GM23338 (cell line): Measurements from ENCODE around the gene THSD4. TPM values are rescaled to one million over a fixed set of nuclear protein-coding genes. Genes with fewer than 3 reads are reported as not detected.

Experiments used
- ATAC-seq: fragments of 200-7000 bp; cut with Tn5 transposase; 3 replicates; pipeline ENCODE4 v1.9.1; 2020
- DNase-seq: peaks from one replicate; pipeline ENCODE4 v3.0.0-alpha.2; 2015; ENCODE audit warnings: low spot score
- H2AFZ ChIP-seq: fragments of 200-600 bp; sonication (generic); 2 replicates; pipeline ENCODE4 v1.8.0; 2016; ENCODE audit warnings: antibody characterized with exemption, mild to moderate bottlenecking, moderate library complexity
- H3F3A ChIP-seq: fragments of 200-600 bp; sonication (generic); replicated peaks from 2 replicates; pipeline ENCODE4 v1.8.0; 2017; ENCODE audit warnings: antibody characterized with exemption, mixed run types, low read depth
- H3K27ac ChIP-seq: fragments of 200-600 bp; sonication (generic); 2 replicates; pipeline ENCODE4 v1.6.1; 2016; ENCODE audit warnings: low read depth
- H3K27me3 ChIP-seq: fragments of 200-600 bp; sonication (generic); 2 replicates; pipeline ENCODE4 v1.8.0; 2016; ENCODE audit warnings: mild to moderate bottlenecking, mixed run types, moderate library complexity; ENCODE audit not compliant: insufficient read depth
- H3K36me3 ChIP-seq: fragments of 200-600 bp; sonication (generic); 2 replicates; pipeline ENCODE4 v1.8.0; 2016; ENCODE audit warnings: mild to moderate bottlenecking; ENCODE audit not compliant: insufficient read depth
- H3K4me1 ChIP-seq: fragments of 200-600 bp; sonication (generic); 2 replicates; pipeline ENCODE4 v1.8.0; 2016; ENCODE audit warnings: mild to moderate bottlenecking, moderate library complexity; ENCODE audit not compliant: insufficient read depth
- H3K4me2 ChIP-seq: fragments of 200-600 bp; sonication (generic); 2 replicates; pipeline ENCODE4 v1.7.1; 2017; ENCODE audit warnings: mixed run types
- H3K4me3 ChIP-seq: fragments of 200-600 bp; sonication (generic); 2 replicates; pipeline ENCODE4 v1.6.1; 2016; ENCODE audit warnings: mixed run types
- H3K79me2 ChIP-seq: fragments of 200-600 bp; sonication (generic); replicated peaks from 2 replicates; pipeline ENCODE4 v1.8.0; 2017; ENCODE audit warnings: mild to moderate bottlenecking; ENCODE audit not compliant: insufficient read depth
- H3K9me2 ChIP-seq: fragments of 200-600 bp; sonication (generic); 2 replicates; pipeline ENCODE4 v1.8.0; 2017; ENCODE audit not compliant: insufficient read depth
- H4K20me1 ChIP-seq: fragments of 200-600 bp; sonication (generic); replicated peaks from 2 replicates; pipeline ENCODE4 v1.8.0; 2017; ENCODE audit warnings: mild to moderate bottlenecking; ENCODE audit not compliant: insufficient read depth
- H3K27ac Mint-ChIP-seq: 2 replicates; pipeline ENCODE4 v1.8.0; 2020; ENCODE audit warnings: inconsistent platforms, mild to moderate bottlenecking, moderate library complexity, mixed read lengths
- H3K27me3 Mint-ChIP-seq: 3 replicates; pipeline ENCODE4 v1.8.0; 2022; ENCODE audit warnings: low read depth, mild to moderate bottlenecking, moderate library complexity, mixed read lengths, inconsistent platforms; ENCODE audit not compliant: insufficient read depth, poor library complexity
- H3K36me3 Mint-ChIP-seq: 3 replicates; pipeline ENCODE4 v1.8.0; 2021; ENCODE audit warnings: low read depth, mild to moderate bottlenecking, inconsistent platforms, moderate library complexity, mixed read lengths
- H3K4me1 Mint-ChIP-seq: 3 replicates; pipeline ENCODE4 v1.8.0; 2020; ENCODE audit warnings: mild to moderate bottlenecking, inconsistent platforms, mixed read lengths
- H3K4me3 Mint-ChIP-seq: 3 replicates; pipeline ENCODE4 v1.8.0; 2021; ENCODE audit warnings: moderate library complexity, mild to moderate bottlenecking, inconsistent platforms, mixed read lengths
- H3K9me3 Mint-ChIP-seq: 3 replicates; pipeline ENCODE4 v1.8.0; 2020; ENCODE audit warnings: moderate library complexity, mild to moderate bottlenecking, inconsistent platforms, mixed read lengths
- CREB1 ChIP-seq: fragments of 250-450 bp; sonication (Bioruptor Pico); IDR thresholded peaks from 2 replicates; pipeline ENCODE4 v1.5.0; 2020; ENCODE audit warnings: low read depth, mild to moderate bottlenecking, moderate library complexity
- EZH2phosphoT487 ChIP-seq: fragments of 200-600 bp; sonication (generic); IDR thresholded peaks from one replicate; pipeline ENCODE4 v1.8.1; 2018; ENCODE audit warnings: antibody characterized with exemption; ENCODE audit not compliant: unreplicated experiment
- JUNB ChIP-seq: IDR thresholded peaks from one replicate; pipeline ENCODE4 v1.6.1; 2016; ENCODE audit warnings: antibody characterized with exemption; ENCODE audit not compliant: unreplicated experiment
- NANOG ChIP-seq: IDR thresholded peaks from 2 replicates; pipeline ENCODE4 v1.6.1; 2016; ENCODE audit warnings: antibody characterized with exemption, borderline replicate concordance
- POLR2AphosphoS5 ChIP-seq: IDR thresholded peaks from 2 replicates; pipeline ENCODE4 v1.6.1; 2016; ENCODE audit warnings: antibody characterized with exemption, low read depth
- ZNF114 ChIP-seq: fragments of 250-450 bp; sonication (Bioruptor Pico); IDR thresholded peaks from 2 replicates; pipeline ENCODE4 v1.5.0; 2020; ENCODE audit warnings: mild to moderate bottlenecking, moderate library complexity
- ZNF331 ChIP-seq: fragments of 250-450 bp; sonication (Bioruptor Pico); IDR thresholded peaks from 2 replicates; pipeline ENCODE4 v1.5.0; 2020; ENCODE audit warnings: low read depth, mild to moderate bottlenecking, moderate library complexity
- polyA plus RNA-seq: library from polyadenylated mRNA; unstranded; fragments of >200 nt; fragmentation: Nextera tagmentation; extraction: Ambion mirVana; gene quantifications from 2 replicates; pipeline ENCODE4 v1.2.1, GENCODE V29; 2016
- total RNA-seq: library from RNA; depleted of rRNA; stranded (reverse); fragments of >200 nt; shearing (Covaris generic); gene quantifications from 2 replicates; pipeline ENCODE4 v1.2.3, GENCODE V29; 2014
- TF ChIP-seq, protein P1 (sequence below): IDR thresholded peaks from 2 replicates; pipeline ENCODE4 v1.6.1; 2016; ENCODE audit warnings: antibody characterized with exemption
- TF ChIP-seq, protein P2 (sequence below), 2 experiments: fragments of 200-600 bp in 1 of 2; sonication (generic) in 1 of 2; conservative IDR thresholded peaks; 2 replicates each; pipeline versions ENCODE4 v1.5.1 to v1.6.1; 2016 to 2017; ENCODE audit warnings: antibody characterized with exemption in 2 of 2, low read depth in 2 of 2, mild to moderate bottlenecking in 2 of 2, moderate library complexity in 1 of 2
- TF ChIP-seq, protein P3 (sequence below): IDR thresholded peaks from one replicate; pipeline ENCODE4 v1.6.1; 2018; ENCODE audit warnings: antibody characterized with exemption; ENCODE audit not compliant: unreplicated experiment

The THSD4 gene
- total and polyA plus RNA-seq, 2 experiments from 2014 or later, result 2.0 to 7.4 TPM

DNA sequence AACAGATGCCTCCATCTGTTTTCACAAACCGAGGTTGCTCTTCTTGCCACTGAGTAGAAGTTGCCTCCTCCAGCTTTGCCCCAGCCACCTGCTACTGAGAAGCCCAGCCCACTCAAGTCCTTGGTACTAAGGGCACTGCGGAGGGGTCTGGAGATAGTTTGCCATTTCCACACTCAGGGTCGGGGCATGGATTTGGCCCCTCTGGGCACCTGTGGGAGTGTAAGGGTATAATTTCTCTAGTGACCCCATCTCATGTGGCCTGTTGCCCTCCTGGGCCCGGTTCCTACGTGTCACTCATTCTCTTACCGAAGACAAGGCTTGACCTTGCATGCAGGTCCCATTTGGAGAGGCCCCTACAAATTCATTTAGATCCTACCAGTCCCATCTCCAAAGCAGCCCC lies 79.0 kb downstream of the THSD4 start:
- DNase-seq, result no peak
- Histone ChIP-seq H2AFZ (no peak overlapping the region), H3K4me3 (no peak overlapping the region), H3K27me3 (no peaks in the 10 kb centered on the region), H3K27ac (no peak overlapping the region), H4K20me1 (no peaks in the 10 kb centered on the region), H3K36me3 (no peaks in the 10 kb centered on the region), H3K4me2 (no peak overlapping the region), H3K4me1 (no peaks in the 10 kb centered on the region), H3K9me2 (no peaks in the 10 kb centered on the region), H3K79me2 (no peaks in the 10 kb centered on the region), H3F3A (no peaks in the 10 kb centered on the region)
- Mint-ChIP-seq H3K27ac (no peak overlapping the region), H3K27me3 (peaks cover 4% of the 10 kb centered on the region), H3K36me3 (no peaks in the 10 kb centered on the region; the same call in 2 of the 3 replicates), H3K9me3 (no peaks in the 10 kb centered on the region), H3K4me1 (peaks cover 9% of the 10 kb centered on the region), H3K4me3 (no peak overlapping the region)
- TF ChIP-seq ZNF331 (CRISPR knock-in tag), result no peak
- TF ChIP-seq, protein P1, sequence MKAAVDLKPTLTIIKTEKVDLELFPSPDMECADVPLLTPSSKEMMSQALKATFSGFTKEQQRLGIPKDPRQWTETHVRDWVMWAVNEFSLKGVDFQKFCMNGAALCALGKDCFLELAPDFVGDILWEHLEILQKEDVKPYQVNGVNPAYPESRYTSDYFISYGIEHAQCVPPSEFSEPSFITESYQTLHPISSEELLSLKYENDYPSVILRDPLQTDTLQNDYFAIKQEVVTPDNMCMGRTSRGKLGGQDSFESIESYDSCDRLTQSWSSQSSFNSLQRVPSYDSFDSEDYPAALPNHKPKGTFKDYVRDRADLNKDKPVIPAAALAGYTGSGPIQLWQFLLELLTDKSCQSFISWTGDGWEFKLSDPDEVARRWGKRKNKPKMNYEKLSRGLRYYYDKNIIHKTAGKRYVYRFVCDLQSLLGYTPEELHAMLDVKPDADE, result no peak
- no peak for ATAC-seq

DNA sequence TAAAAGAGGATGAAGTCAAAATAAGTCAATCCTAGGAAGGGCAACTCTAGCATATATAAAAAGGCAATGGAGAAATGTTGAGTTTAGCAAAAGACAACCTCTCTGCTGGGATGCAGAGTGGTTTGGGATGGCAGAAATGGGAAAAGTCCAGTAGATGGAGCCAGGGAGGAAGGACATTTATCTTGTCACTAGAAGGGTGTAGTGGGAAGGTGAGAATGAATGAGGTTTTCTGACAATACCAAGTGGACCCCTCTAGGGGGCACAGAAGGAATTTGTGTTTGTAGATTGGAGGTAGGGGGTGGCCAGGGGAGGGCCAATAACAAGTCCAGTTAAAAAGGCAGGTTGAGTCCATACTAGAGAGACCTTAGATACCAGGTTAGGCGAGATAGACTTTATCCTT lies 80.0 kb downstream of the THSD4 start:
- no peaks in the 10 kb centered on the region for H3K9me3 Mint-ChIP-seq
- H3K36me3 Mint-ChIP-seq, result no peaks in the 10 kb centered on the region; the same call in 2 of the 3 replicates
- H3K27ac Mint-ChIP-seq, result no peak overlapping the region
- DNase-seq (peak; percentile 70), ATAC-seq (peak; percentile 90)
- no peak overlapping the region for H3K4me3 ChIP-seq
- H3K9me2 ChIP-seq, result 0 out of 2 replicates have a peak, but pooled peaks cover 1% of the 10 kb centered on the region
- H3K79me2 ChIP-seq, result no peaks in the 10 kb centered on the region
- H3K36me3 ChIP-seq, result no peaks in the 10 kb centered on the region
- H3K27me3 ChIP-seq, result no peaks in the 10 kb centered on the region
- no peak overlapping the region for H3K27ac ChIP-seq
- H3K4me2 ChIP-seq, result no peak overlapping the region
- no peaks in the 10 kb centered on the region for H4K20me1 ChIP-seq
- H3K27me3 Mint-ChIP-seq, result peaks cover 4% of the 10 kb centered on the region
- H3F3A ChIP-seq, result no peaks in the 10 kb centered on the region
- H2AFZ ChIP-seq, result no peak overlapping the region
- H3K4me1 ChIP-seq, result no peaks in the 10 kb centered on the region
- H3K4me3 Mint-ChIP-seq, result no peak overlapping the region
- TF ChIP-seq, protein P2, sequence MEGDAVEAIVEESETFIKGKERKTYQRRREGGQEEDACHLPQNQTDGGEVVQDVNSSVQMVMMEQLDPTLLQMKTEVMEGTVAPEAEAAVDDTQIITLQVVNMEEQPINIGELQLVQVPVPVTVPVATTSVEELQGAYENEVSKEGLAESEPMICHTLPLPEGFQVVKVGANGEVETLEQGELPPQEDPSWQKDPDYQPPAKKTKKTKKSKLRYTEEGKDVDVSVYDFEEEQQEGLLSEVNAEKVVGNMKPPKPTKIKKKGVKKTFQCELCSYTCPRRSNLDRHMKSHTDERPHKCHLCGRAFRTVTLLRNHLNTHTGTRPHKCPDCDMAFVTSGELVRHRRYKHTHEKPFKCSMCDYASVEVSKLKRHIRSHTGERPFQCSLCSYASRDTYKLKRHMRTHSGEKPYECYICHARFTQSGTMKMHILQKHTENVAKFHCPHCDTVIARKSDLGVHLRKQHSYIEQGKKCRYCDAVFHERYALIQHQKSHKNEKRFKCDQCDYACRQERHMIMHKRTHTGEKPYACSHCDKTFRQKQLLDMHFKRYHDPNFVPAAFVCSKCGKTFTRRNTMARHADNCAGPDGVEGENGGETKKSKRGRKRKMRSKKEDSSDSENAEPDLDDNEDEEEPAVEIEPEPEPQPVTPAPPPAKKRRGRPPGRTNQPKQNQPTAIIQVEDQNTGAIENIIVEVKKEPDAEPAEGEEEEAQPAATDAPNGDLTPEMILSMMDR (conservative IDR thresholded peaks at IDR 0.05; ENCODE audit: low read depth in 2 of 2), result peak; percentile 64 to 76
- TF ChIP-seq POLR2AphosphoS5, result no peak
- peaks cover 9% of the 10 kb centered on the region for H3K4me1 Mint-ChIP-seq

DNA sequence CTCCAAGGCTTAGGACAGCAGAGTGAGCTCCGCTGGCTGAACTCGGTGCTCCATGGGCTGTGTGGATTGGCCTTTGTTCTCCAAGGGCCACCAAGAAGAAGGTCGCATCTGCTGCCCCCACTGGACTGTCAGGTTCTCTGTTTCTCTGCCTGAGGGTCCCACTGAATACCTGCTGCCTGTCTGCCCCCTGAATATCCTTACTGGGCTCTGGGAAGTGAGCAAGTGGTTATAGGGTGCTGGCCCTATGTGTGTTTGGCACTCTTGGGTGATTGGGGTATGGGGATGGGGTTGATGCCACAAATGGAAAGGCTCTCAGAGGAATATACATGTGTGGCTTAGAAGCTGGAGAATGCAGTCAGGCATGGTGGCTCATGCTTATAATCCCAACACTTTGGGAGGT lies 82.3 kb downstream of the THSD4 start:
- Histone ChIP-seq H3K79me2 (no peaks in the 10 kb centered on the region), H3K9me2 (peaks cover 12% of the 10 kb centered on the region; the same call in 1 of the 2 replicates), H3K36me3 (no peaks in the 10 kb centered on the region), H3K4me2 (no peak overlapping the region), H3K27ac (no peak overlapping the region), H3K4me1 (peaks cover 7% of the 10 kb centered on the region), H3K27me3 (no peaks in the 10 kb centered on the region), H3K4me3 (no peak overlapping the region), H3F3A (no peaks in the 10 kb centered on the region), H2AFZ (no peak overlapping the region), H4K20me1 (no peaks in the 10 kb centered on the region)
- Mint-ChIP-seq H3K27me3 (peaks cover 3% of the 10 kb centered on the region), H3K9me3 (no peaks in the 10 kb centered on the region), H3K4me3 (no peak overlapping the region), H3K36me3 (no peaks in the 10 kb centered on the region; the same call in 2 of the 3 replicates), H3K27ac (no peak overlapping the region), H3K4me1 (peaks cover 16% of the 10 kb centered on the region)
- no peak for ATAC-seq
- no peak for DNase-seq
- TF ChIP-seq, protein P2 (conservative IDR thresholded peaks at IDR 0.05; ENCODE audit: low read depth in 2 of 2), result no peak
- TF ChIP-seq, protein P3, sequence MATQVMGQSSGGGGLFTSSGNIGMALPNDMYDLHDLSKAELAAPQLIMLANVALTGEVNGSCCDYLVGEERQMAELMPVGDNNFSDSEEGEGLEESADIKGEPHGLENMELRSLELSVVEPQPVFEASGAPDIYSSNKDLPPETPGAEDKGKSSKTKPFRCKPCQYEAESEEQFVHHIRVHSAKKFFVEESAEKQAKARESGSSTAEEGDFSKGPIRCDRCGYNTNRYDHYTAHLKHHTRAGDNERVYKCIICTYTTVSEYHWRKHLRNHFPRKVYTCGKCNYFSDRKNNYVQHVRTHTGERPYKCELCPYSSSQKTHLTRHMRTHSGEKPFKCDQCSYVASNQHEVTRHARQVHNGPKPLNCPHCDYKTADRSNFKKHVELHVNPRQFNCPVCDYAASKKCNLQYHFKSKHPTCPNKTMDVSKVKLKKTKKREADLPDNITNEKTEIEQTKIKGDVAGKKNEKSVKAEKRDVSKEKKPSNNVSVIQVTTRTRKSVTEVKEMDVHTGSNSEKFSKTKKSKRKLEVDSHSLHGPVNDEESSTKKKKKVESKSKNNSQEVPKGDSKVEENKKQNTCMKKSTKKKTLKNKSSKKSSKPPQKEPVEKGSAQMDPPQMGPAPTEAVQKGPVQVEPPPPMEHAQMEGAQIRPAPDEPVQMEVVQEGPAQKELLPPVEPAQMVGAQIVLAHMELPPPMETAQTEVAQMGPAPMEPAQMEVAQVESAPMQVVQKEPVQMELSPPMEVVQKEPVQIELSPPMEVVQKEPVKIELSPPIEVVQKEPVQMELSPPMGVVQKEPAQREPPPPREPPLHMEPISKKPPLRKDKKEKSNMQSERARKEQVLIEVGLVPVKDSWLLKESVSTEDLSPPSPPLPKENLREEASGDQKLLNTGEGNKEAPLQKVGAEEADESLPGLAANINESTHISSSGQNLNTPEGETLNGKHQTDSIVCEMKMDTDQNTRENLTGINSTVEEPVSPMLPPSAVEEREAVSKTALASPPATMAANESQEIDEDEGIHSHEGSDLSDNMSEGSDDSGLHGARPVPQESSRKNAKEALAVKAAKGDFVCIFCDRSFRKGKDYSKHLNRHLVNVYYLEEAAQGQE, result no peak
- TF ChIP-seq ZNF114 (CRISPR knock-in tag), result no peak
- no peak for TF ChIP-seq CREB1 (CRISPR knock-in tag)
- TF ChIP-seq, protein P1, result no peak
- no peak for TF ChIP-seq NANOG
- no peak for TF ChIP-seq EZH2phosphoT487
- TF ChIP-seq JUNB, result no peak
